ENCODE measurements around the gene CACNA2D1. TPM values are rescaled to one million over a fixed set of nuclear protein-coding genes. Genes with fewer than 3 reads are reported as not detected.

CACNA2D1 gene
- total RNA-seq, 1 experiment from 2014 or later = 0.27 TPM

DNA sequence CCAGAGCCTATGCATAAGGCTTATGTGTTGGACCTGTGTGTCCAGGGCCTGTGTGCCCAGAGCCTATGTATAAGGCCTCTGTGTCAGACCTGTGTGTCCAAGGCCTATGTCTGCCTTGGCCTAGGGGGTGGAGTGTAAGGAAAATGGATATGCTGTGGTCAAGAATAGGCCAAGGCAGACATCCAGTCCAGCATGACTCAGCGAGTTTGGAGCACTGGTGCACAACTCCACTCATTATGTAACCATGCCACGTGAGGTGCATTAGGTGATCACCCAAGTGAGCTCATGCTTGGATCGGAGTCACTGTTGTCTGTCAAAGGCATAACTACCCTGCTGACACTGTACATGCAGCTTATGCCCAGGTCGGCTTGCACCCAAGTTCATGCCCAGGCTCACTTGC lies 238.9 kb downstream of the CACNA2D1 start:
- Histone ChIP-seq H3K4me2 (ENCODE audit: low read length) (no peak overlapping the region), H3K4me3 (replicated peaks in 1 of 2; ENCODE audit: low read depth in 1 of 2, low read length in 2 of 2) (no peak overlapping the region), H3K9ac (ENCODE audit: low read length) (no peak overlapping the region), H3K9me3 (ENCODE audit: control insufficient read depth in 1 of 2, insufficient read depth in 1 of 2, low read depth in 1 of 2, low read length in 2 of 2) (no peaks in the 10 kb centered on the region), H2AFZ (ENCODE audit: low read depth, low read length, poor library complexity, severe bottlenecking) (no peak overlapping the region), H3K79me2 (ENCODE audit: insufficient read depth, low read length) (no peaks in the 10 kb centered on the region), H3K36me3 (ENCODE audit: control insufficient read depth in 1 of 2, insufficient read depth in 2 of 2, low read length in 2 of 2) (no peaks in the 10 kb centered on the region), H4K20me1 (ENCODE audit: insufficient read depth) (no peaks in the 10 kb centered on the region), H3K27ac (ENCODE audit: low read depth, low read length) (no peak overlapping the region), H3K9me2 (ENCODE audit: insufficient read depth) (no peaks in the 10 kb centered on the region), H3K4me1 (ENCODE audit: control insufficient read depth in 1 of 2, insufficient read depth in 2 of 2, low read length in 2 of 2) (no peaks in the 10 kb centered on the region), H3K27me3 (ENCODE audit: insufficient read depth, low read length) (no peaks in the 10 kb centered on the region)
- RAD21 ChIA-PET (ENCODE audit: low non-redundant PET in 1 of 2, low total read pairs in 2 of 2, uncharacterized antibody in 2 of 2, unreplicated experiment in 2 of 2) = no interaction called here
- CTCF ChIA-PET = no interaction called here
- no TSS peak for BruUV-seq (replicated peaks)
- DNase-seq (ENCODE audit: low read depth, low spot score) (no peak), ATAC-seq (no peak)
- POLR2A ChIA-PET = no interaction called here
- intact Hi-C loops (cut with micrococcal nuclease) = no loop called here
- TF ChIP-seq POLR2A (IDR thresholded peaks at IDR 0.05; ENCODE audit: borderline replicate concordance, extremely low read depth, insufficient read depth, insufficient read length) = no peak
- TF ChIP-seq POLR2AphosphoS5 (IDR thresholded peaks at IDR 0.05; ENCODE audit: low read depth, low read length) = no peak
- no peak for TF ChIP-seq ELF1 (IDR thresholded peaks at IDR 0.05; ENCODE audit: borderline replicate concordance, low read depth)
- TF ChIP-seq, protein P1, sequence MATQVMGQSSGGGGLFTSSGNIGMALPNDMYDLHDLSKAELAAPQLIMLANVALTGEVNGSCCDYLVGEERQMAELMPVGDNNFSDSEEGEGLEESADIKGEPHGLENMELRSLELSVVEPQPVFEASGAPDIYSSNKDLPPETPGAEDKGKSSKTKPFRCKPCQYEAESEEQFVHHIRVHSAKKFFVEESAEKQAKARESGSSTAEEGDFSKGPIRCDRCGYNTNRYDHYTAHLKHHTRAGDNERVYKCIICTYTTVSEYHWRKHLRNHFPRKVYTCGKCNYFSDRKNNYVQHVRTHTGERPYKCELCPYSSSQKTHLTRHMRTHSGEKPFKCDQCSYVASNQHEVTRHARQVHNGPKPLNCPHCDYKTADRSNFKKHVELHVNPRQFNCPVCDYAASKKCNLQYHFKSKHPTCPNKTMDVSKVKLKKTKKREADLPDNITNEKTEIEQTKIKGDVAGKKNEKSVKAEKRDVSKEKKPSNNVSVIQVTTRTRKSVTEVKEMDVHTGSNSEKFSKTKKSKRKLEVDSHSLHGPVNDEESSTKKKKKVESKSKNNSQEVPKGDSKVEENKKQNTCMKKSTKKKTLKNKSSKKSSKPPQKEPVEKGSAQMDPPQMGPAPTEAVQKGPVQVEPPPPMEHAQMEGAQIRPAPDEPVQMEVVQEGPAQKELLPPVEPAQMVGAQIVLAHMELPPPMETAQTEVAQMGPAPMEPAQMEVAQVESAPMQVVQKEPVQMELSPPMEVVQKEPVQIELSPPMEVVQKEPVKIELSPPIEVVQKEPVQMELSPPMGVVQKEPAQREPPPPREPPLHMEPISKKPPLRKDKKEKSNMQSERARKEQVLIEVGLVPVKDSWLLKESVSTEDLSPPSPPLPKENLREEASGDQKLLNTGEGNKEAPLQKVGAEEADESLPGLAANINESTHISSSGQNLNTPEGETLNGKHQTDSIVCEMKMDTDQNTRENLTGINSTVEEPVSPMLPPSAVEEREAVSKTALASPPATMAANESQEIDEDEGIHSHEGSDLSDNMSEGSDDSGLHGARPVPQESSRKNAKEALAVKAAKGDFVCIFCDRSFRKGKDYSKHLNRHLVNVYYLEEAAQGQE (IDR thresholded peaks at IDR 0.05; ENCODE audit: low read depth) = no peak
- no peak for TF ChIP-seq SRF (IDR thresholded peaks at IDR 0.05; ENCODE audit: low read depth)
- no peak for TF ChIP-seq SIN3A (IDR thresholded peaks at IDR 0.05; ENCODE audit: low read depth)
- TF ChIP-seq, protein P2, sequence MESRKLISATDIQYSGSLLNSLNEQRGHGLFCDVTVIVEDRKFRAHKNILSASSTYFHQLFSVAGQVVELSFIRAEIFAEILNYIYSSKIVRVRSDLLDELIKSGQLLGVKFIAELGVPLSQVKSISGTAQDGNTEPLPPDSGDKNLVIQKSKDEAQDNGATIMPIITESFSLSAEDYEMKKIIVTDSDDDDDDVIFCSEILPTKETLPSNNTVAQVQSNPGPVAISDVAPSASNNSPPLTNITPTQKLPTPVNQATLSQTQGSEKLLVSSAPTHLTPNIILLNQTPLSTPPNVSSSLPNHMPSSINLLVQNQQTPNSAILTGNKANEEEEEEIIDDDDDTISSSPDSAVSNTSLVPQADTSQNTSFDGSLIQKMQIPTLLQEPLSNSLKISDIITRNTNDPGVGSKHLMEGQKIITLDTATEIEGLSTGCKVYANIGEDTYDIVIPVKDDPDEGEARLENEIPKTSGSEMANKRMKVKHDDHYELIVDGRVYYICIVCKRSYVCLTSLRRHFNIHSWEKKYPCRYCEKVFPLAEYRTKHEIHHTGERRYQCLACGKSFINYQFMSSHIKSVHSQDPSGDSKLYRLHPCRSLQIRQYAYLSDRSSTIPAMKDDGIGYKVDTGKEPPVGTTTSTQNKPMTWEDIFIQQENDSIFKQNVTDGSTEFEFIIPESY (IDR thresholded peaks at IDR 0.05; ENCODE audit: extremely low read depth, insufficient replicate concordance, low read length) = no peak
- TF ChIP-seq, protein P3, sequence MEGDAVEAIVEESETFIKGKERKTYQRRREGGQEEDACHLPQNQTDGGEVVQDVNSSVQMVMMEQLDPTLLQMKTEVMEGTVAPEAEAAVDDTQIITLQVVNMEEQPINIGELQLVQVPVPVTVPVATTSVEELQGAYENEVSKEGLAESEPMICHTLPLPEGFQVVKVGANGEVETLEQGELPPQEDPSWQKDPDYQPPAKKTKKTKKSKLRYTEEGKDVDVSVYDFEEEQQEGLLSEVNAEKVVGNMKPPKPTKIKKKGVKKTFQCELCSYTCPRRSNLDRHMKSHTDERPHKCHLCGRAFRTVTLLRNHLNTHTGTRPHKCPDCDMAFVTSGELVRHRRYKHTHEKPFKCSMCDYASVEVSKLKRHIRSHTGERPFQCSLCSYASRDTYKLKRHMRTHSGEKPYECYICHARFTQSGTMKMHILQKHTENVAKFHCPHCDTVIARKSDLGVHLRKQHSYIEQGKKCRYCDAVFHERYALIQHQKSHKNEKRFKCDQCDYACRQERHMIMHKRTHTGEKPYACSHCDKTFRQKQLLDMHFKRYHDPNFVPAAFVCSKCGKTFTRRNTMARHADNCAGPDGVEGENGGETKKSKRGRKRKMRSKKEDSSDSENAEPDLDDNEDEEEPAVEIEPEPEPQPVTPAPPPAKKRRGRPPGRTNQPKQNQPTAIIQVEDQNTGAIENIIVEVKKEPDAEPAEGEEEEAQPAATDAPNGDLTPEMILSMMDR (IDR thresholded peaks at IDR 0.05 in 2 of 3, conservative IDR thresholded peaks at IDR 0.05 in 1 of 3; ENCODE audit: borderline replicate concordance in 1 of 3, insufficient read depth in 1 of 3, low read depth in 2 of 3, low read length in 2 of 3) = no peak
- TF ChIP-seq CEBPB (IDR thresholded peaks at IDR 0.05; ENCODE audit: low read depth) = no peak
- TF ChIP-seq, protein P4, sequence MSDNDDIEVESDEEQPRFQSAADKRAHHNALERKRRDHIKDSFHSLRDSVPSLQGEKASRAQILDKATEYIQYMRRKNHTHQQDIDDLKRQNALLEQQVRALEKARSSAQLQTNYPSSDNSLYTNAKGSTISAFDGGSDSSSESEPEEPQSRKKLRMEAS (IDR thresholded peaks at IDR 0.05) = no peak
- no peak for TF ChIP-seq JUND (IDR thresholded peaks at IDR 0.05)
- no peak for TF ChIP-seq YY1 (IDR thresholded peaks at IDR 0.05; ENCODE audit: extremely low read depth, insufficient replicate concordance, low read depth, low read length)

All from HCT116 (cell line).